Stimulated activated CD8-positive, alpha-beta memory T cell treated with anti-CD3 and anti-CD28 coated beads, Interleukin-7, amount 100 ng/mL, for 4 hours (primary cell): ENCODE data around the gene VPS51.
A peak's percentile ranks its signal among the peaks of the same experiment; 100 is the strongest.
"Not testable (repeated sequence)": the region's sequence is repeated elsewhere in the genome, so short reads cannot be mapped to it uniquely, and the experiment has no call there.

Source experiments
- DNase-seq, 2 donors: peaks; one replicate each; pipeline ENCODE4 v3.0.0-alpha.2; 2020; ENCODE audit warnings: low read depth in 2 of 2

Gene VPS51

GRCh38 chr11:65133724-65134123 lies 37.7 kb downstream of the VPS51 start:
- no peak for DNase-seq

GRCh38 chr11:65134240-65134951 lies 38.4 kb downstream of the VPS51 start, which contains the start of gene SYVN1:
TSS of gene SYVN1 (minus strand) at chr11:65134519. CDS start at chr11:65133601, 918 bp downstream.
- peak; percentile 88 to 89 for DNase-seq

GRCh38 chr11:65134952-65135632 lies 39.1 kb downstream of the VPS51 start:
- peak; percentile 72 to 80 for DNase-seq

- DNase-seq = no peak
Observed at GRCh38 chr11:65135633-65136145, 39.7 kb downstream of the VPS51 start.

GRCh38 chr11:65136515-65137096 lies 40.6 kb downstream of the VPS51 start:
- no peak for DNase-seq

GRCh38 chr11:65141896-65142494 lies 46.0 kb downstream of the VPS51 start:
- DNase-seq = no peak

- no peak for DNase-seq
Observed at GRCh38 chr11:65147352-65148075, 51.5 kb downstream of the VPS51 start.

GRCh38 chr11:65148657-65149056 lies 52.6 kb downstream of the VPS51 start:
- DNase-seq = no peak

- DNase-seq = not testable (repeated sequence)
Observed at GRCh38 chr11:65150131-65150508, 54.1 kb downstream of the VPS51 start.

GRCh38 chr11:65150509-65151299 lies 54.7 kb downstream of the VPS51 start:
- no peak for DNase-seq

- no peak for DNase-seq
Observed at GRCh38 chr11:65151331-65151899, 55.4 kb downstream of the VPS51 start.

GRCh38 chr11:65152122-65152521 lies 56.1 kb downstream of the VPS51 start:
- no peak for DNase-seq

- no peak for DNase-seq
Observed at GRCh38 chr11:65156256-65156655, 60.2 kb downstream of the VPS51 start.

- DNase-seq = no peak
Observed at GRCh38 chr11:65156926-65157325, 60.9 kb downstream of the VPS51 start.

- DNase-seq = no peak
Observed at GRCh38 chr11:65157336-65157735, 61.3 kb downstream of the VPS51 start.

- no peak for DNase-seq
Observed at GRCh38 chr11:65159012-65159411, 63.0 kb downstream of the VPS51 start.

GRCh38 chr11:65160643-65161042 lies 64.6 kb downstream of the VPS51 start:
- no peak for DNase-seq
